ENCODE measurements around the gene GPER1.

GRCh38 chr7:1121476-1121875, 33.6 kb downstream of the GPER1 start:
- TF ChIP-seq CTCF (IDR thresholded peaks at IDR 0.05) (no peak), POLR2A (IDR thresholded peaks at IDR 0.05) (no peak)
